ENCODE results near the gene TMTC1.
A peak's percentile ranks its signal among the peaks of the same experiment; 100 is the strongest.

TMTC1 gene

DNA sequence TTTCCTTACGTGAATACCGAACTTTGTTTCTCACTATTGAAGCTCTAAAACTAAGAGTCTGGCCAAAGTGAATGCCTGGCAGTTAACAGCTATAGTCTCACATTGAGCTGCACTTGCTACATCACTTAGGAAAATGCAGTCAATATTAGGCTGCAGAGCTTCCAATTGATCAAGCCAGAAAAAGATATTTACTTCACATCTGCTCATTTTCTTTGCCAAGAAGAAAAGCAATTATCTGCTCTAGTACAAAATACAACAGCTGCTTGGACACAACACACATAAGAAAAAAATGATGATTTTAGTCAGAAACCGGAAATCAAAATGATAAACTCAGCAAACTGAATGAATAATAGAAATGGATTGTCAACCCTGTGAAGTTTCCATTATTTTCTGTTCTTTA, 45.4 kb downstream of the TMTC1 start:
- DNase-seq, result no peak

DNA sequence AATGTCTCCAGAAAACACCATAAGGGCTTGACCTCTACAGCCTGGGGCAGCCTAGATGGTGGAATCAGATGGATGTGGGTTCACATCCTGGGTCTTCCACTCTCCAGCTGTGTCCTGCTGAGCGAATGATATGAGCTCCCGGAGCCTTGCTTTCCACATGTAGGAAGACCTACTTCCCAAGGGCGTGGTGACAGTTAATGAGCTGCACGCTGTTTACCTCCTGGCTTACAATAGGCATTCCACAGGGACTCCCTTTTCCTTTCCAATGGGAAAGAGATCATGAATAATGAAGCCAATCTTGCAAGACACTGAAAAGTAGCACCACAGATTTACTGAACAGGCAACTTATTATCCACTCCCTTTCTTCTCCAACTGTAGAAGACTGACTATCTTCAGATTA, 46.1 kb downstream of the TMTC1 start:
- no peak for DNase-seq

DNA sequence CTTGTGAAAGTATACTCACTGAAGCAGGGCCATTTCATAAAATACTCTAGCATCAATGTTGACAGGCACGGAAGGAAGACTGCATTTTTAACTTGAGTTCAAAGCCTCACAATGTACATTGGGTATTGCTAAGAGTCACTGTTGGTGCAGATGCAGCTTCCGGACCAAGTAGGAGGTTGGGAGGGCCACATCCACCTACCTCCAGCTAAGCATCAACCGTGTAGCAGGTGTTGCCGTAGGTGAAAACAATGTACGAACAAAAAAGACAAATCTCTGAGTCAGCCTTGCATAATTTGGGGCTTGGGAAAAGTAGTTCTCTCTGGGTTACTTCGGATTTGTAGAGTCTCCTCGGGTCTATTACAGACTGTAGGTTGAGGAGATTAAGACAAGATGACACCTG, 48.1 kb downstream of the TMTC1 start:
- DNase-seq, result no peak

DNA sequence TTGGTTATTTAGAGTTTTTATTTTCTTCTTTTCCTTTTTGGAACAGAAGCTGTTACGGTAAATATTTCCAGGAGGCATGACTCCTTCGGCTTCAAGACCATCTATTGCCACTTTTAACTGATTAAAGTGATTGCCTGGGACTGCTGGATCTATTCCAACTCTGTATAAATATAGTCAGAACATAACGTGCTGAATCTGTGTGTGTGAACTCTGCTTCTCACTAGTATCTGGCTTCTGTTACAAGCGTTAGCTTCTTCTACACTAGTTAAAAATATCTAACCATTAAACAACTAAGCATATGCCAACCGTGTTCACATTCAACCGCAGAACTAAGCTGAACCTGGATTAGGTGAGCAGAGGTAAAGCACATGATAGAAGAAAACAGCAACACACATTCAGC, 49.0 kb downstream of the TMTC1 start:
- no peak for DNase-seq

DNA sequence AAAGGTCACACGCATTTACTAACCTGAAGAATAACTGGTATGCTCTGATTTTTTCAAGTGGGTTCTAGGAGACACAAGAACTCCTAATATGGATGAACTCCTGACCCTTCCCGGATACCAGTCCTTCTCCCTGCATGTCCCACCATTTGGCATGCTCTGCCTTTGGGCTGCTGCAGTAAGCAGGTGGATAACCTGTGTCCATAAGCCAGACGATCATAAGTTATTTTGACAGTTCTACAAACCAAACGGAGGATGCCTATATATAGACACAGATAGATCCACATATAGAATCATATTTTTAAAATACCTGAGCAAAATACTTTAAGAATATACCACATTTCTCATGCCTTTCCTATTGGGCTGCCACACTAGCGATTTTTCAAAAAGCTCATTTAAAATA, 49.4 kb downstream of the TMTC1 start:
- no peak for DNase-seq

DNA sequence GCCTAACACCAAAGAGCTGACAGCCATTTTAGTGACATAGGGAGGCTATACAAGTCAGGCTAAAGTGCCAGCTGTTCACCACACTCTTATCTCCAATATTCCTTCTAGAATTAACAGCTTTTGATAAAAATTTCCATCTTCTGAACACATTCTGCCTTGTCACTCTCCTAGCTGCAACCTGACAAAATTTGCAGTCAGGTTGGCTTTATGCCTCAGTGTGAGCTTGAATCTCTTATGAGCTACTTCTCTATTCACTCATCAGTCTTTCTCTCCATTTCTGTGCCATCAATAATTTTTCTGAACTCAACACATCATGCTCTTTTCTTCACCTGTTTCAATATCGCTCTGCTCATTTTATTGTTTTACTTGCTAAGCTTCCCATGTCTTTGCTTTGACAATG, 50.2 kb downstream of the TMTC1 start:
- no peak for DNase-seq

DNA sequence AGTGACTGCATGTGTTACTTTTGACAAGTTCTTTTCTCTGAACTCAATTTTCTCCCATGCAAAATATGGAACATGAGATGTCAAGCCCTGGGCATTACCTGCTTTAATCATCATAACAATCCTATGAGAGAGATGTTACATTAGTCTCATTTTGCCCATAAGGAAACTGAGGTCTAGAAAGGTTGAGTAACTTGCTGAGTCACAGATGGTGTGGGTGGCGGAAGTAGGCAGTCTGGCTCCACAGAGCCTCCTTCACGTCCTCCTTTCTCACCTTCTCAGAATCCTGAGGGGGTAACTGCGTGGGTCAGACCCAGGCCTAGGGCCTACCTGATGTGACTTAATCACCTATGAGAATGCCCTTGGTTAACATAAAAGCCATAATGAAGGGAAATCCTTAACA, 50.7 kb downstream of the TMTC1 start:
- DNase-seq, result peak; percentile 12

DNA sequence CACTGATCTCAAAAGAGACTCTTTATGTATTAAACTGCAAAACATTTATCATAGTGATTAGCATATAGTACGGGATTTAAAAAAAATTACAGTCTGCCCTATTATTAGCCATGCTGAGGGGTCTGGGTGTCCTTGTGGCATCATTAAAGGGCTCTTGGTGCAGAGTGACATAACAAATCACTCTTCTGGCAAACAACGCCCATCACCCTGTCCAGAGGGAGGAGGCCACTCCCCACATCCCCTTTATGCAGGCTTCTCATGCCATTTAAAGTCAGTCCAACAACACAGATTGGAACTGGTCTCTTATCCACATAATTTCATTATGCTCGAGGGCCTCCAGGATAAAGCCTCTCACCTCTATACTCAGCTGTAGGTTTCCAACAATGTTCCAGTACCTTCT, 51.1 kb downstream of the TMTC1 start:
- DNase-seq, result no peak

DNA sequence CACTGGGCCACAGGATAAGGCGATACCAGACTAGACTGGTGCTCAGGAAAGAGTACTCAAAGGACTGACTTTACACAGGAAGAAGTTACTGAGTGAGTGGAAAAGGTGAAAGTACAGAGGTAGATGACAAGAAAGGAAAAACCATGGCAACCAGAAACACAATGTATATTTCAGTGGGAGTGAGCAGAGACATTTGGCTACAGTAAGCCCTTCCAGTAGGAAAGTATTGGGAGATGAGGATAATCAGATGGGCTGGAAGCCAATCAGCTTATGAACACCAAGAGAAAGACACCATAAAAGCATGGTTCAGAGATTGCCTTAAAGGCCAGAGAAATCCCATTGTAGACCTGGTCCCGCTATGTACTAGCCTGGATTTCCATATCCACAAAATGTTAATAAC, 51.6 kb downstream of the TMTC1 start:
- no peak for DNase-seq

DNA sequence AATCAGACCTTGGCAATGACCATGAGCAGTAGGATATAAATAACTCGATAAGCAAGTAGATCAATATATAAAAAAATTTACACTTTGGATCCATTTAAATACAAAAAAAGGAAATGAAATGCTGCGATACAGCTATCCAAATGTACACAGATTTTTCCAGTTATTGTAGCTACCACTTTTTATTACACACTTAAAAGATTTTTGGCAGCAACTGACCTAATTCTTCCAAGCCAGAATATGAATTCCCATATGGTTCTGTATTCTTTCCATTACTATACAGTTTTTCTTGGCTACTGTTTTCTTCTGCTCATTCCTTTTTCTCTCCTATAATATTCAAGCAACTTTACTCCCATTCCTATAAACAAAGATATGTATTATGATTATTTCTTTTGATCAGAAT, 52.2 kb downstream of the TMTC1 start:
- no peak for DNase-seq

DNA sequence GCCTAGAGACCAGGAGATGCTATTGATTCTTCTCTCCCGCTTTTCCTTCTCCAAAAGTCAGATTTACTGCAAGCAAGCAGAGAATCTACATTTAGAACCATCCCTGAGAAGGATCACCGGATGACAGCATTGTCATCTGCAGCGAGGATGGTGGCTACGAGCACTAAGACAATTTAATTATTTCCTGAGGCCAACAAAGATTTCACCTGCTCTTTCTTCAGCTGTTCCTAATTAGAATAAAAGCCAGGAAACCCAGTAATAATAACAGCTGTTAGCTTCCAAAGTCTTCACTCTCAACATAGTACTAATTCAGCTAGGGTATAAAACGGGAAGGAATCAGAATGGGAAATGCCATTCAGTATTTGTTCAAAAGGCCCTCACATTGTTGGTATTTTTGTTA, 53.3 kb downstream of the TMTC1 start:
- no peak for DNase-seq

DNA sequence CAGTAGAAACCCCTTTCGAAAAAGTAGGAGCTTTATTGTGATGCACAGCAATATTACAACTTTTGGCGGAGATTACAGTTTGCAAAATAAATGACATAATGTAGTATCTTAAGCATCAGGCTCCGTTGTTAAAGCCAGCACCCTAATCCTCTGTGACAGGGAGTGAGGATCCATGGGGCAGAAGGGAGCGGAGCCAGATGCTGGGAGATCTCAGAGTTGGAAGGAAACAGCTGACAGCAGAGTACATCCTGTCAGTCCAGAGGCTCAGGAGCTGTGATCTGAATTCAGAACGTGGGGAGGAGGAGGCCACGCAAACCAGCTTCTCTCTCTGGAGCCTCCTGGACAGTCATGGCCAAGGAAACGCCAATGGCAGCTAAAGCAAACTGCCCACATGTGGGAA, 55.7 kb downstream of the TMTC1 start:
- DNase-seq, result no peak

DNA sequence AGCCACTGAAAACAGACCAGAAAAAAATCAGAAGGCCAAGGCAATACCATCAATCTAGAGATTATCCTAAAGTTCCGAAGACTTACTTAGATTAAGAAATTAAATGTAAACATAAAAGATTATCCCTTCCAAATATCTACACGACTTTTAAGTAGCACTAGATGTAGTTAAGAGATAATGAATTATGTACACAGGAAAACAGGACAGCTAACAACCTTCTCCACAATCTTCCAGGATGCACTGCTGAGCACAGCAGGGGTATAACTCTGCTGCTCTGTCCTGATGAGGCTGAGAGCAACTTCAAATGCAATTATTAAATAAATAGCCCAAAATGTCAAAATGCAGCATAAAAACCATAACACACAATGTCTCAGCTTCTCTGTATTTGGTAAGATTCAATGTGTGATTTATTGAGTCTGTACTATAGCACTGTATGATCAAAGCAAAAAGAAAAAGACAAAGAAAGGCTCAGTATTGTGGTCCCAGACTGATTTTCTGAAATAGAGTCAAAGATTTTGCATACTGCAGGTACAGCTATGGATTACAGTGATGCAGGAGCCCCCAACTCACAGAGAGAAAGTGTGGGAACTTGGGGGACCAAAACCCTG, 56.9 kb downstream of the TMTC1 start:
- no peak for DNase-seq

DNA sequence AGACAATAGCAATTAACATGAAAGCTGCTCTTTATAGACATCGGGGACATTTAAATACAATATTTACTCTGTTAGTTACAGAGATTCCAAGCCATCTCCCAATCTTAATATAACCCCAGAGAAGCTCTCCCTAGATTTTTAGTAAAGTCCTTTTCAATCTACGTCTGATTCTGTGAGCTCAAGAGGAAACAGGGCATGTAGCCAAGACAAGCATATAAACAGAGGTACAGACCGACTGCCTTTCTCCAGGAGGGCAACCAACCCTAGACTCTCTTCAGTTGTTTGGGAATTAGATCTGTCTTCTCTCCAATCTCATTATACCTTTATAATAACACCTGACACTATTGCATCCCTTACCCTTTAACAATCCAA, 57.4 kb downstream of the TMTC1 start:
- no peak for DNase-seq

DNA sequence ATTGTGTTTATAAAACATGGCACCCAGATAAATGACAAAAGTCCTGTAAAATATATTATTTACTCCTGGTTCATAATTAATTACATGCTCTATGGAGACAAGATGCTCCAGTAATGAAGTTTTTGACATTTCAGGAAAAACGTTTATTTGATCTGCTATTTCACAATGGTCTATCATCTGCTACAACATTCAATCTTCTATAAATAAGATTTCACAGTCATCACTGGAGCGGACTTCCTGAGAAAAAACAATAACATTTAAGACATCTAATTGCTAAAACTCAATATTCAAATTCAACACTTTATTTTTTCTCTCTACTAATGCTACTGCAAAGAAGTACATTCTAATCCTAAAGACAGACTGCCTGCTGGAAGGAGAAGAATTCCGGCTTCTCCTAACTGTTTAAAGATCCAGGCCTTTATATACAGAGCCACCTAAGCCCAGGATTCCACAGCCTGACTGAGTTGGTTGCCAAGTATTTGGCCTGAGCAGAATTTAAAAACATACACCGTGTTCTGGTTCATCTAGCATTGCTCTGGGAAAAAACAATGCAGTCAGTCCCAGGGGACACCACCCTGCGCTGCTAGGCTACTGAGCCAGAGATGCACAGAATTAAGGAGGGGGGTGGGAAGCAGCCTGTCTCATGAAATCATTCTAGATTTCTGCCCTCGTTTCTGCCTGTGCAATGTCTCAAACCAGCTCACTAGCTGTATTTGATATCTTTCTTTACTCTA, 58.0 kb downstream of the TMTC1 start:
- no peak for DNase-seq

DNA sequence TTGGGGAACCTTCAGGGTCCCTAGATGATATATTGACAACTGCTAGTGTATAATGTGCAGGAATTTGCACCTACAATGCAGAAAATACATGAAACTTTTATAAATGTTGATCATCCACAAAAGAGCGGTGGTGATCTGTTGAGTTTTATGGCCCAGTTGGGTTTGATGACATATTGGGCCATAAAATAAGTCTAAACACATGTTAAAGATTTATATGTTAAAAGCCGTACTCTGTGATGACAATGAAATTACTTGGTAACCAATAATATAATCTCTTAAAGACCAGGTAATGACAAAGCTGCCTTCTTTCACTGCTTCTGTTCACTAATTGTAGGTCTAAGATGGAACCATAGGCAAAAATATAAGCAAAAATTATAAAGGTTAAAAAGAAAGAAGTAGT, 61.6 kb downstream of the TMTC1 start:
- no peak for DNase-seq

DNA sequence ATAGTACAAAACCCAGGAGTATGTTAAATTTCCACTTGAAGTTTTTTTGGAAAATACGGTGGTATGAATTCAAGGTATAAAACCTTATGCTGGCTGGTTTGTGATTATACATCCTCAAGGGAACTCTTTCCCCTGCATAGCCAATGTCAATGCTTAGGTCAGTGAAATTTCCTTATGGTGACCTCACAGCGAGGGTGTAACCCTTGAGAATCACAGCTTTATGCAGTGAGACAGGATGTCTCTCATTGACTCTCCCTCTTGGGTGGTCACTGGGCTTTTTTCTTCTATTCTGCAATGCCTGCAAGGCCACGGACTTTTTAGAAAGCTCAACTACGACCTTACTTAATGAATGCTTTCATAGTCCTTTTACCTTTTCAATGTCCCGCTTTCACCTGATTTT, 64.4 kb downstream of the TMTC1 start:
- DNase-seq, result no peak

DNA sequence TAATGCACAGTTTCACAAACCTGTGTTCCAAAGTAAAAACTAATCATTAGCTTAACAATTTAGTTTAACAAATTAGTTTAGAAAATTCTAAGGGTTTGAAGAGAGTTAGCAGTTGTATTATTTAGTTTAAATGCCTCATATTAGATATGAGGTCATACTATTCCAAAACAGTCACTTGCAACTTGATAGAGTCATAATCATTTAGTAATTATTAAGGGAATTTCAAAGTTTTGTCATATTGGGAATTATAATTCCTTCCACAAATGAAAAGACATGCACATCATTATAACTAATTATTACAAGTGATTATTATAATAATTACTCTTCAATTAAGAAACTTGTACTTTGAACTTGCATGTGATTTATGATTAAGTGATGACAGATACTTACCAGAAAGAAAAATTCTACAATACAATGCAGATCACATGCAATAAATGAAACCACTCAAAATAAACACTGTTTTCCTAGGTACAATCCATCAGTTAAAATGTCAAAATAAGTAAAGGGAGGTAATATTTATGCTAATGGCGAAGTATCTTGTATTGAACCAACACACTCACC, 66.1 kb downstream of the TMTC1 start:
- DNase-seq, result no peak

DNA sequence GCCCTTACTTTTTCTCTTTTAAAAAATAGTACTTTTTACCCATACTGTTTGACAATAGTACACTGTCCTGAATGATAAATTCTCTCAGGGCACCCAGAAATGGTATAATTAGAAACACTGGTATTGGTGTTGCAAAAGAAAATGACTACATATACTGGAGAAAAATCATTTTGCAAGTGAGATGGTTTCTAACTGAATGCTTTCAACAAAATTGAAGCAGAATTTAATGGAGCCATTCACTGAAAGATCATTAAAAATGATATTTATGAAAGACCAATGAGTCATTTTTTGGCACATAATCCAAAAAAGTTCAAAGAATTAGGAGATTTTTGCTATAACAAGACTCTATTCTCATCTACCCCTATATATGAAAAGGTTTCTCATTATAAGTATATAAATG, 68.8 kb downstream of the TMTC1 start:
- DNase-seq, result no peak

DNA sequence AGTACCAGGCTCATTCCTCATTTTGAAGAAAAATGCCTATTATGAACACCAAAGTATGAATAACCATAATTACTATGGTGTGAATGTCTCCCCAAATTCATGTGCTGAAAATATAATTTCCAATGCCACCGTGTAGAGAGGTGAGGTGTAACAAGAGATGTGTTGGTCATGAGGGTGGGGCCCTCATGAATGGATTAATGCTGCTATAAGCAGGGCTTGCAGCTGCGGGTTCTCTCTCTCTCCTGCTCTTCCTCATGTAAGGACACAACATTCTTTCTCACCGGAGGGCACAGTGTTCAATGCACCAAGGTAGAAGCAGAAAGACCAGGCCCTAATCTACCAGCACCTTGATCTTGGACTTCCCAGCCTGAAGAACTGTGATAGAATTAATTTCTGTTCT, 70.0 kb downstream of the TMTC1 start:
- DNase-seq, result no peak

DNA sequence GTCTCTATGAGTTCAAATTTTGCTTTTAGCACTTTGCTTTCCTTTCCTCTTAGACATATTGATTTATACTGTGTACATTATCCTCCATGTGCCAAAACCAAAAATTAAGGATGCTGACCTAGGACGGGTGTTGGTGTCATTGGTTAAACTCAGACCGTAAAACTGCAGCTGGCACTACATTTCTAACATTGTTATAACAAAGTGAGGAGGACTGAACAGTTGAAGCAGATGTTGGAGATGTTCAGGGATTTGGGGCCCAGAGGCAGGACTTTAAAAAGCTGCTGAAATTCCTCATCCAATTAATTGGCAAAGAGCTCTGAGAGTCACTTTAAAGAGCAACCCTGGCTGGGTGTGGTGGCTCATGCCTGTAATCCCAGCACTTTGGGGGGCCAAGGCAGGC, 72.4 kb downstream of the TMTC1 start:
- no peak for DNase-seq

DNA sequence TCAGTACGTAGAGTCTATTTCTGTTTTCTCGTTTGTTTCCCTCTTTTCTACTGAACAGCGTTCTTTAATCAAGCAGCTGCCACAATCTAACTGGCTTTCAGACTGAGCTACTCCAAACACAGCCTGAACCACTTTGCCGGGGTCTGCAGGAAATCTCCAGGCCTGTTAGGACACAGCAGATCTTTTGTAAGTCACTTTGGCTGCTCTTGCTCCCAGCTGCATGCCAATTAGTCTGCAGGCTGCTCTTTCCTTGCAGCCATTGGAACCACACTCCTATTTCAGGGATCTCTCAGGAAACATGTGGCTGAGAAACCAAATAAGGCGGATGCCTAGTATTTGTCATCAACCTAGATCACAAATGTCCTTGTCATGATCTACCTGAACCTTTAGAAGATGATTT, 73.6 kb downstream of the TMTC1 start:
- DNase-seq, result no peak

DNA sequence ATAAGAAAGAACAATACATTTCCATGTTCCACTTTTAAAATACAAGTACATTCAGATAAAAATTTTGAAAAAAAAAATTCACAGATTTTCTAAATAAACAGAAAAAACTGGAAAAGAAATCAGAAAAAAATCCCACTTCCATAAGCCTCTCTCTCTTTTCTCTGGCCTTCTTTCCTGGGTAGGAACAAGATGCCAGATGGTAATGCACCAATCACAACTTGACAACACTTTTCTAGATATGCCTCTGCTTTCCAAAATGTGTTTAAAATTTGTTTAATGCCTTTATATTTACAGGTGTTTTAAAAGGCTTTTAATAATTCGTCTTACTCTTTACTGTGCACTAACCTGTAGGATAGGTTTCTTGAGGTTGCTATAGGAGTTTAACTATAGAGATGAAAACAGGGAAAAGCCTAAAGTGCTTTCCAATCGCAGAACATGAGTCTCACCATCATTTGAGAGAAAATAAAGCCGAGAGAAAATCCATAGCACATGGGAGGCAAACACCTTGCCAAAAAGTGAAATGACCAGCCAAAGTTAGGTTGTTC, 74.2 kb downstream of the TMTC1 start:
- DNase-seq, result no peak

DNA sequence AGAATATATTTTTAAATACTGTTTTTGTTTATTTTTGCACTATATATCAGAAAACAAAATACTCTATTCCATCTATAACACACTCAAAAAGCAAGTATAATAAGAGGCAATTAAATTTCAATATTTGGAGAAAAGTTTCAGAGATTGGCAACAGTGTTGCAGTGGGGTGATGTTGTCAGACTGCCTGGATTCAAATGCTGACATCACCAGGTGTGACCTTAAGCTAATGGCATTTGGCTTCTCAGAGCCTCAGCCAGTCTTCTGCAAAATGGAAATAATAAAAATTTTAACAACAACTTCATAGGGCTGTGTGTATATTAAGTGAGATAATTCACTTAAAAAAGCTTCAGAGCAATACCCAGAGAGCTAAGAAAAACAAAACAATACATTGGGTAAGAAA, 74.7 kb downstream of the TMTC1 start:
- DNase-seq, result no peak

DNA sequence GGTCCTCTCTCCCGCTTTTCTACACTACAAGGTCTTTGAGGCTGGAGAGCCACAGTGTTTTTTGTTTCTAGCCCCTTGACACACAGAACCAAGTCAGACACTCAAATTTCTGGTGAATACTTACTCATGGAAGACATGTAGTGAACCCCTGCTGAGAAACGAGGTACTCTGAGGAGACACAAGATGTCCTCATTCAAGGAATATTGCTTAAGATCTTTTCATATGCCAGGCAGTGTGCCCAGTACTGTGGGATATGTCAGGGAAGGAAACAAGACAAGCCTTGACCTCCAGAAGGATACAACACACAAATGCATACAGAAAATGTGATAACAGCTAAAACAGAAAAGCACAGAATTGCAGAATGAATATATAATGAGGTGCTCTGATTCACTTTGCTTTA, 75.9 kb downstream of the TMTC1 start:
- no peak for DNase-seq

Measured in NK-92 treated with Interleukin-12 subunit alpha and Interleukin-12 subunit beta, amount 100 ng/mL, for 24 hours (cell line).